ENCODE measurements around the gene PARP6. TPM values are rescaled to one million over a fixed set of nuclear protein-coding genes. Genes with fewer than 3 reads are reported as not detected.

PARP6 gene
- total RNA-seq, 1 experiment from 2014 or later, result 65.9 TPM

DNA sequence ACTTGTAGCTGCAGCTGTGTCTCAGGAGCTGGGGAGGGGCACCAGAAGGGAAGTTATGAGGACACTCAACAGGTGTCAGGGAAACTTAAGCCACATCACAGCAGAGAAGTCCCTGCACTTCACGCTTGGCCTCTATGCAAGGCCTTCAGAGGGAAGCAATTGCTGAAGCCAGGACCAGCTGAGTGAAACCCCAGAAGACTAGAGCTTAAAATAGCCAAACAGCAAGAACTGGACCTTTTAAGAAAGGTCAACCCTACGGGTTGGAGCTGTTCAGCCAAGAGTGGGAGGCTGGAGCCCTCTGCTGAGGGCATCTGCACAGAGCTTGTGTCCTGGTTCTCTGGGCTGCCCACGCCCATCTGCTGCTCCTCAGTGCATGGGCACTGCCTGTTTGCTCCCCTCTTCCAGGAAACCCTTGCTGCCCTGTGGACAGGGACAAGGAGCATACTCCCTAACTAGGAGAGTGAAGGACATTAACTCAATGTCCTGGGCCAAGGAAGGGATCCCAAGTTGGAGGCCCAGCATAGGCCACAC is 70.9 kb downstream of the PARP6 start:
- Histone ChIP-seq H3K9me3 (ENCODE audit: insufficient read depth, low read depth) (no peaks in the 10 kb centered on the region), H3K9me2 (ENCODE audit: insufficient read depth) (no peaks in the 10 kb centered on the region), H3K79me2 (ENCODE audit: low read depth) (0 out of 2 replicates have a peak, but pooled peaks cover 13% of the 10 kb centered on the region), H3K4me1 (replicated peaks; ENCODE audit: insufficient read depth) (no peaks in the 10 kb centered on the region), H3K27me3 (ENCODE audit: insufficient read depth, low read depth) (no peaks in the 10 kb centered on the region), H3K4me2 (no peak overlapping the region), H4K20me1 (ENCODE audit: insufficient read depth) (peaks cover 50% of the 10 kb centered on the region), H3F3A (ENCODE audit: insufficient read depth, low read depth) (peaks cover 92% of the 10 kb centered on the region), H3K4me3 (no peak overlapping the region), H3K36me3 (ENCODE audit: low read depth) (peaks cover 69% of the 10 kb centered on the region), H2AFZ (no peak overlapping the region), H3K27ac (peak overlapping the region; percentile 32; the same call in 1 of the 2 replicates)
- intact Hi-C loops (cut with micrococcal nuclease; ENCODE audit: unreplicated experiment), result no loop called here
- CTCF ChIA-PET, result no interaction called here
- POLR2A ChIA-PET (ENCODE audit: unreplicated experiment), result interaction anchor here (0.7 kb wide), 1 partner anchor 33 kb away, joined by 3 read pairs; no protein-coding TSS in a partner anchor
- DNase-seq, result no peak
- BruUV-seq (replicated peaks), result no TSS peak
- TF ChIP-seq, protein P1, sequence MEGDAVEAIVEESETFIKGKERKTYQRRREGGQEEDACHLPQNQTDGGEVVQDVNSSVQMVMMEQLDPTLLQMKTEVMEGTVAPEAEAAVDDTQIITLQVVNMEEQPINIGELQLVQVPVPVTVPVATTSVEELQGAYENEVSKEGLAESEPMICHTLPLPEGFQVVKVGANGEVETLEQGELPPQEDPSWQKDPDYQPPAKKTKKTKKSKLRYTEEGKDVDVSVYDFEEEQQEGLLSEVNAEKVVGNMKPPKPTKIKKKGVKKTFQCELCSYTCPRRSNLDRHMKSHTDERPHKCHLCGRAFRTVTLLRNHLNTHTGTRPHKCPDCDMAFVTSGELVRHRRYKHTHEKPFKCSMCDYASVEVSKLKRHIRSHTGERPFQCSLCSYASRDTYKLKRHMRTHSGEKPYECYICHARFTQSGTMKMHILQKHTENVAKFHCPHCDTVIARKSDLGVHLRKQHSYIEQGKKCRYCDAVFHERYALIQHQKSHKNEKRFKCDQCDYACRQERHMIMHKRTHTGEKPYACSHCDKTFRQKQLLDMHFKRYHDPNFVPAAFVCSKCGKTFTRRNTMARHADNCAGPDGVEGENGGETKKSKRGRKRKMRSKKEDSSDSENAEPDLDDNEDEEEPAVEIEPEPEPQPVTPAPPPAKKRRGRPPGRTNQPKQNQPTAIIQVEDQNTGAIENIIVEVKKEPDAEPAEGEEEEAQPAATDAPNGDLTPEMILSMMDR (conservative IDR thresholded peaks at IDR 0.05), result no peak
- no peak for TF ChIP-seq EZH2 (IDR thresholded peaks at IDR 0.05; ENCODE audit: low read depth)

DNA sequence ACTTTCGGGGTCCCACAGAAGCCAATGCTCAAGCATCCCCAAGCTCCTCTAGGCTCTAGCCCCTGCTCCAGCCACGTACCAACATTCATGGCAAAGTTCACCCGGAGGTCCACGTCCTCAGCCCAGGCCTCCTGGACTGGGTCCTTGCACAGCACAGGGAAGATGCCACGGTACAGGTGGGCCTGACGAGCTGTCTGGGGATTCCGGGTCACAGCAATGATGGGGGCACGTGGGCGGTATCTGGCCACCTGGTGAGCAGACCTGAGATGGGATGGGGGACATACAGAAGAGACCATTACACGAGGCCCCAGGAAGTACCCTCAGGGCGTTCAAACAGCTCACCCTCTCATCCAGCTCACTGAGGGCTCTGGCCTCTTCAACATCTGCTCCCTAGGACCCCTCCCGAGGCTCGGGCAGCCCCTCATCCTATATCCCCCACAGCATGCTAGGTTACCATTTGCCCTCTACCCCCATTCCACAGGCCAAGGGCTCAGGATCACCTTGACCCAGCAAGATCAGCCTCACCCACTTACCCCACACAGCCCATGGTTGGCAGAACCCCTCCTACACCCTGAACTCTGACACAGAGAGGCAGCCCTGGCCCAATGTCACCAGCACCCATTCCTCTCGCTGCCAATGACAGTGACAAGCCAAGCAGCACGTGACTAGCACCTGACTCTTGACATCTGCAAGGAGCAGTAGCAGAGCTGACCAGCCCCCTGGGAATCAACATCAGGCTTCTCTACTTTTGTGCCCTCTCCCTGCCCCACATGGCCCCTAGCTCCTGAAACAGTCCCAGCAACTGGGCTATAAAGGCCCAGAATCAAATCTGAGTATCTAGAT is 71.7 kb downstream of the PARP6 start:
- H3K27ac ChIP-seq, result peak overlapping the region; percentile 32; the same call in 1 of the 2 replicates
- POLR2A ChIA-PET (ENCODE audit: unreplicated experiment), result interaction anchor here (0.7 kb wide), 1 partner anchor 33 kb away, joined by 3 read pairs; no protein-coding TSS in a partner anchor

DNA sequence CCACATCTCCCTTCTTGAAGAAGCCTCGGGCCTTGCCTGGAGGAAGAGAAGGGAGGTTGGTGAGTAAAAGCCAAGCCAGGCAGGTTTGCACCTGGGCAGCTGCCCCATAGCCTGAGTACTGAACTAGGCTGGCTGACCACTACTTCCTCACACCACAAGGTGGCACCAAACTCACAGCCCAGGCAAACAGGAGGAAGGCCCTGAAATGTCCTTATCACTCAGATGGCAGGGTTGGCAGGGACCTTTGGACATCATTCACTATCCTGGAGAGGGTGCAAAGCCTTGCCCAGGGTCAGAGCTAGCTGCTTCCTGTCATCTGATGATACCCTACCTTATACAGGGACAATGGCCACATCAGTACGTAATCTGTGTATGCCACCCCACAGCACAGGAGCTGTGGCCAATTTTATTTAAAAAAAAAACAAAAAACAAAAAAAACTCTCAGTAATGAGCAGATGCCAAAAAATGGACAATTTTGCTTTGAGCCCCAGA is 72.6 kb downstream of the PARP6 start:
- POLR2A ChIA-PET (ENCODE audit: unreplicated experiment), result no interaction called here
- peaks cover 9% of the 10 kb centered on the region for H3K4me1 ChIP-seq (replicated peaks; ENCODE audit: insufficient read depth)
- peaks cover 92% of the 10 kb centered on the region for H3F3A ChIP-seq (ENCODE audit: insufficient read depth, low read depth)
- intact Hi-C loops (cut with micrococcal nuclease; ENCODE audit: unreplicated experiment), result loop anchor here (2.0 kb wide), 1 partner anchor 73 kb away; the partner anchor contains the start of gene PARP6
- no peak overlapping the region for H2AFZ ChIP-seq
- no peaks in the 10 kb centered on the region for H3K27me3 ChIP-seq (ENCODE audit: insufficient read depth, low read depth)
- H3K36me3 ChIP-seq (ENCODE audit: low read depth), result peaks cover 53% of the 10 kb centered on the region
- H3K27ac ChIP-seq, result 0 out of 2 replicates have a peak overlapping the region, but pooled peaks have one; percentile 10
- H3K4me2 ChIP-seq, result no peak overlapping the region
- CTCF ChIA-PET, result interaction anchor here (0.9 kb wide), 1 partner anchor 16 kb away, joined by 5 read pairs; no protein-coding TSS in a partner anchor
- H3K9me2 ChIP-seq (ENCODE audit: insufficient read depth), result no peaks in the 10 kb centered on the region
- BruUV-seq (replicated peaks), result no TSS peak
- 0 out of 2 replicates have a peak, but pooled peaks cover 10% of the 10 kb centered on the region for H3K79me2 ChIP-seq (ENCODE audit: low read depth)
- peaks cover 44% of the 10 kb centered on the region for H4K20me1 ChIP-seq (ENCODE audit: insufficient read depth)
- TF ChIP-seq EZH2 (IDR thresholded peaks at IDR 0.05; ENCODE audit: low read depth), result no peak
- TF ChIP-seq, protein P1 (conservative IDR thresholded peaks at IDR 0.05), result peak; percentile 90
- no peaks in the 10 kb centered on the region for H3K9me3 ChIP-seq (ENCODE audit: insufficient read depth, low read depth)
- no peak overlapping the region for H3K4me3 ChIP-seq
- DNase-seq, result peak; percentile 62 to 82

More for the DNA sequence above, 71.7 kb downstream of the PARP6 start:
- no peaks in the 10 kb centered on the region for H3K9me3 ChIP-seq (ENCODE audit: insufficient read depth, low read depth)
- no peaks in the 10 kb centered on the region for H3K27me3 ChIP-seq (ENCODE audit: insufficient read depth, low read depth)
- H3K4me3 ChIP-seq, result no peak overlapping the region
- no peaks in the 10 kb centered on the region for H3K9me2 ChIP-seq (ENCODE audit: insufficient read depth)
- BruUV-seq (replicated peaks), result no TSS peak
- no peak for DNase-seq
- H2AFZ ChIP-seq, result no peak overlapping the region
- H3K79me2 ChIP-seq (ENCODE audit: low read depth), result 0 out of 2 replicates have a peak, but pooled peaks cover 13% of the 10 kb centered on the region
- H3K4me2 ChIP-seq, result no peak overlapping the region
- TF ChIP-seq, protein P1 (conservative IDR thresholded peaks at IDR 0.05), result no peak
- no peak for TF ChIP-seq EZH2 (IDR thresholded peaks at IDR 0.05; ENCODE audit: low read depth)
- intact Hi-C loops (cut with micrococcal nuclease; ENCODE audit: unreplicated experiment), result no loop called here
- H4K20me1 ChIP-seq (ENCODE audit: insufficient read depth), result peaks cover 50% of the 10 kb centered on the region
- CTCF ChIA-PET, result interaction anchor here (0.6 to 0.9 kb wide), 2 partner anchors 16 to 824 kb away, joined by 5 to 24 read pairs; no protein-coding TSS in a partner anchor
- H3K4me1 ChIP-seq (replicated peaks; ENCODE audit: insufficient read depth), result peaks cover under 1% of the 10 kb centered on the region; the same call in 1 of the 2 replicates
- H3F3A ChIP-seq (ENCODE audit: insufficient read depth, low read depth), result peaks cover 92% of the 10 kb centered on the region
- H3K36me3 ChIP-seq (ENCODE audit: low read depth), result peaks cover 61% of the 10 kb centered on the region
